Measurements from ENCODE around the gene HOMER3. TPM values are rescaled to one million over a fixed set of nuclear protein-coding genes. Genes with fewer than 3 reads are reported as not detected.
A peak's percentile ranks its signal among the peaks of the same experiment; 100 is the strongest.
"Not testable (repeated sequence)": the region's sequence is repeated elsewhere in the genome, so short reads cannot be mapped to it uniquely, and the experiment has no call there.

The HOMER3 gene
- polyA plus RNA-seq, 3 donors: 45.1 to 88.1 (median 49.4) TPM

DNA sequence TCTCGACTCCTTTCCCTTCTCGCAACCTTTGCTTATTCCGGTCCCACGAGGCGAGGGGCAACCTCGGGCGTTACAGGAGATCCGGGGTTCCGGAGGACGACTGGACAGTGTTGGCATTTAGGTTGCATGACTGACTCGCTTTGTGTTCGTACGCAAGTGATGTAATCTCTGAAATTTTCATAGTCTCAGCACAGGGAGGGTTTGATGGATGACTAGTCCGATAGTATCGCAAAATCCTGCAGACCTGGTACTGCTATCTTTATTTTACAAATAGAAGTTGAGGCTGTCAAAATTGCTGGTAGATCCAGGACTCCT is 21.2 kb downstream of the HOMER3 start:
- H3K4me1 ChIP-seq (ENCODE audit: control insufficient read depth in 1 of 2, insufficient read depth in 2 of 2, low read length in 2 of 2): peaks cover 21 to 26% of the 10 kb centered on the region in 2 donors

DNA sequence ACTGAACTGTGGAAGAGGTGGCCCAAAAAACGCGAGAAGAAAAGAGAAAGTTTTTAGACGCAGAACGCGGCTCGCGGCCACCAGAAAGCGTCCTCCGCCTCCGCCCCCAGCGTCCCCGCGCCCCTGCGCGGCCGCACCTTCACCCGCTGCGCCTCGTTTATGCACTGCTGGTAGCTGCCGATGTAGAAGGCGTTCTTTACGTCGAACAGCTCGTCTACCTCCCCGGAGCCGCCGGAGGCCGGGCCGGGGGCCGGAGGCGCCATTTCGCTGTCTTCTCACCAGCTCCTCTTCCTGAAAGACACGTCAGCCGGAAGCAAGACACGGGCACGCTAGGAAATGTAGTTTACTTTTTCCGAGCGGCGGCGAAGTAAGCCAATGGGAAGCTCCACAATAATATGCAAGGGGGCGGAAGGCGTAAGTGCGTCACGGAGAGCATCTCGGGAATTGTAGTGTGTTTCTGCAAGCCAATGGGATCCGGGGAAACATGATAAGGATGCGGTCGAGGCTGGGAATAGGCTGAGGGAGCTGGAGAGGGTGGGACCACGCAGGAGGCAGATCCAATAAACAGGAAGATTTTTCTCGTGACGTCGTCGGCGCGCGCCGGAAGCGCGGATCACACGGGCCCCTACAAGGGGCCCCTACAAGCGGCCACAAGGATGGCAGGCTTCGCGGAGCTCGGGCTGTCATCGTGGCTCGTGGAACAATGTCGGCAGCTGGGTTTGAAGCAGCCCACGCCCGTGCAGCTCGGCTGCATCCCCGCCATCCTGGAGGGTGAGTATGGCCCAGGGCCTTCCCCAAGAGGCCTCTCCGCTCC is 21.7 kb downstream of the HOMER3 start, which contains the start of the genes COPE and DDX49:
Gene COPE (minus strand): TSS at position 302 of the 814 bp plus-strand sequence. CDS start 39 bp downstream, at position 263.
Gene DDX49 (plus strand): TSS at position 630 of the 814 bp plus-strand sequence. CDS start 27 bp downstream, at position 657.
- H3K4me1 Mint-ChIP-seq: peaks cover 26% of the 10 kb centered on the region

More for the DNA sequence above, 21.2 kb downstream of the HOMER3 start:
- peak overlapping the region; percentile 90 for H3K4me2 ChIP-seq (replicated peaks; ENCODE audit: extremely low read depth, low read length, poor library complexity, severe bottlenecking)
- peaks cover 38 to 47% of the 10 kb centered on the region in 2 donors for H3K36me3 ChIP-seq (replicated peaks in 1 of 2; ENCODE audit: control insufficient read depth in 1 of 2, insufficient read depth in 2 of 2, low read length in 2 of 2)
- H3K9me3 Mint-ChIP-seq: no peaks in the 10 kb centered on the region
- H3K4me3 Mint-ChIP-seq: peak overlapping the region; percentile 92 to 94
- peak overlapping the region; percentile 86 to 98 (median 91) for H3K4me3 ChIP-seq (replicated peaks in 1 of 3; ENCODE audit: low read depth in 2 of 3, low read length in 3 of 3)
- peak in 1 of 3 donors; percentile 55 for DNase-seq
- H3K9me3 ChIP-seq (replicated peaks in 1 of 2; ENCODE audit: control insufficient read depth in 1 of 2, insufficient read depth in 1 of 2, low read length in 2 of 2): no peaks in the 10 kb centered on the region
- peaks cover 0 to 2% (median 0%) of the 10 kb centered on the region in 3 donors for H3K27me3 Mint-ChIP-seq (ENCODE audit: low read depth in 3 of 3)
- H2AFZ ChIP-seq (ENCODE audit: insufficient read depth, low read depth, low read length, poor library complexity, severe bottlenecking): peak overlapping the region; percentile 86
- peaks cover 49% of the 10 kb centered on the region for H4K20me1 ChIP-seq (ENCODE audit: insufficient read depth, low read length)
- H3K27me3 ChIP-seq (ENCODE audit: control insufficient read depth in 2 of 2, insufficient read depth in 2 of 2, low read length in 2 of 2): no peaks in the 10 kb centered on the region
- H3K27ac ChIP-seq (ENCODE audit: low read depth in 1 of 2, low read length in 2 of 2): peak overlapping the region; percentile 71 to 94
- peak overlapping the region; percentile 95 for H3K9ac ChIP-seq (ENCODE audit: insufficient read depth, low read length, poor library complexity, severe bottlenecking)
- 0% methylated on average over 5 of the region's 15 CpGs for WGBS (ENCODE audit: insufficient coverage)
- H3K4me1 Mint-ChIP-seq: peaks cover 26% of the 10 kb centered on the region
- intact Hi-C loops (cut with micrococcal nuclease): loop anchor here in 1 of 2 donors (1.0 to 5.0 kb wide), 5 partner anchors 47 to 1503 kb away; partner anchors contain the start of gene ELL
- H3K79me2 ChIP-seq (ENCODE audit: insufficient read depth, low read length): peaks cover 72% of the 10 kb centered on the region
- peaks cover 44 to 67% of the 10 kb centered on the region in 2 donors for H3K36me3 Mint-ChIP-seq
- peak overlapping the region; percentile 91 to 97 (median 95) for H3K27ac Mint-ChIP-seq
- TF ChIP-seq, protein P1, sequence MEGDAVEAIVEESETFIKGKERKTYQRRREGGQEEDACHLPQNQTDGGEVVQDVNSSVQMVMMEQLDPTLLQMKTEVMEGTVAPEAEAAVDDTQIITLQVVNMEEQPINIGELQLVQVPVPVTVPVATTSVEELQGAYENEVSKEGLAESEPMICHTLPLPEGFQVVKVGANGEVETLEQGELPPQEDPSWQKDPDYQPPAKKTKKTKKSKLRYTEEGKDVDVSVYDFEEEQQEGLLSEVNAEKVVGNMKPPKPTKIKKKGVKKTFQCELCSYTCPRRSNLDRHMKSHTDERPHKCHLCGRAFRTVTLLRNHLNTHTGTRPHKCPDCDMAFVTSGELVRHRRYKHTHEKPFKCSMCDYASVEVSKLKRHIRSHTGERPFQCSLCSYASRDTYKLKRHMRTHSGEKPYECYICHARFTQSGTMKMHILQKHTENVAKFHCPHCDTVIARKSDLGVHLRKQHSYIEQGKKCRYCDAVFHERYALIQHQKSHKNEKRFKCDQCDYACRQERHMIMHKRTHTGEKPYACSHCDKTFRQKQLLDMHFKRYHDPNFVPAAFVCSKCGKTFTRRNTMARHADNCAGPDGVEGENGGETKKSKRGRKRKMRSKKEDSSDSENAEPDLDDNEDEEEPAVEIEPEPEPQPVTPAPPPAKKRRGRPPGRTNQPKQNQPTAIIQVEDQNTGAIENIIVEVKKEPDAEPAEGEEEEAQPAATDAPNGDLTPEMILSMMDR (IDR thresholded peaks at IDR 0.05): no peak

DNA sequence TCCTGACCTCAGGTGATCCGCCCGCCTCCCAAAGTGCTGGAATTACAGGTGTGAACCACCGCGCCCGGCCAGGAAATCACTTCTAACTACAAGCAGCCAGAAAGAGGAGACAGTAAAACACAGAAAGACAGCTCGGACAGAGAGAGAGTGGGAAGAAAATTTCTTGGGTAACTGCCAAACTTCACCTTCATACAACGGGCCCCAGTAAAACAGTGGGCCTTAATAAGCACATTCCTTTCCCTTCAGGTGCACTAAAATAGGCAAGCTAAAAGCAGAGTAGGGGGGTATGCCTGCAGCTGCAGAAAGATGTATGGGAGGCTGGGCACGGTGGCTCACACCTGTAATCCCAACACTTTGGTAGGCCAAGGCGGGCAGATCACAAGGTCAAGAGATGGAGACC is 23.4 kb downstream of the HOMER3 start:
- not testable (repeated sequence) for H3K27me3 Mint-ChIP-seq (ENCODE audit: low read depth in 3 of 3); H3K4me2 ChIP-seq (replicated peaks; ENCODE audit: extremely low read depth, low read length, poor library complexity, severe bottlenecking); H3K4me3 Mint-ChIP-seq; H2AFZ ChIP-seq (ENCODE audit: insufficient read depth, low read depth, low read length, poor library complexity, severe bottlenecking); DNase-seq; H3K27ac ChIP-seq (ENCODE audit: low read depth in 1 of 2, low read length in 2 of 2); H3K9me3 ChIP-seq (replicated peaks in 1 of 2; ENCODE audit: control insufficient read depth in 1 of 2, insufficient read depth in 1 of 2, low read length in 2 of 2); H3K27me3 ChIP-seq (ENCODE audit: control insufficient read depth in 2 of 2, insufficient read depth in 2 of 2, low read length in 2 of 2); H3K9ac ChIP-seq (ENCODE audit: insufficient read depth, low read length, poor library complexity, severe bottlenecking); H3K9me3 Mint-ChIP-seq
- WGBS (ENCODE audit: insufficient coverage): 100% methylated on average over 2 of the region's 9 CpGs
- Histone ChIP-seq H3K4me1 (ENCODE audit: control insufficient read depth in 1 of 2, insufficient read depth in 2 of 2, low read length in 2 of 2) (peaks cover 21 to 26% of the 10 kb centered on the region in 2 donors), H3K4me3 (replicated peaks in 1 of 3; ENCODE audit: low read depth in 2 of 3, low read length in 3 of 3) (peak overlapping the region in 1 of 3 experiments; percentile 98), H4K20me1 (ENCODE audit: insufficient read depth, low read length) (peaks cover 54% of the 10 kb centered on the region), H3K79me2 (ENCODE audit: insufficient read depth, low read length) (peaks cover 89% of the 10 kb centered on the region), H3K36me3 (replicated peaks in 1 of 2; ENCODE audit: control insufficient read depth in 1 of 2, insufficient read depth in 2 of 2, low read length in 2 of 2) (peaks cover 37 to 47% of the 10 kb centered on the region in 2 donors)
- Mint-ChIP-seq H3K4me1 (peaks cover 26% of the 10 kb centered on the region), H3K36me3 (peaks cover 32 to 66% of the 10 kb centered on the region in 2 donors), H3K27ac (peak overlapping the region in 6 of 7 donors; percentile 55 to 96 (median 73))
- intact Hi-C loops (cut with micrococcal nuclease): loop anchor here in 1 of 2 donors (1.0 to 5.0 kb wide), 3 partner anchors 70 to 1500 kb away; partner anchors contain the start of gene ELL

More for the DNA sequence above, 21.7 kb downstream of the HOMER3 start, which contains the start of the genes COPE and DDX49:
- H3K79me2 ChIP-seq (ENCODE audit: insufficient read depth, low read length): peaks cover 73% of the 10 kb centered on the region
- H3K4me1 ChIP-seq (ENCODE audit: control insufficient read depth in 1 of 2, insufficient read depth in 2 of 2, low read length in 2 of 2): peaks cover 21 to 26% of the 10 kb centered on the region in 2 donors
- H3K27me3 Mint-ChIP-seq (ENCODE audit: low read depth in 3 of 3): peaks cover 0 to 2% (median 0%) of the 10 kb centered on the region in 3 donors
- H3K36me3 Mint-ChIP-seq: peaks cover 38 to 67% of the 10 kb centered on the region in 2 donors
- H4K20me1 ChIP-seq (ENCODE audit: insufficient read depth, low read length): peaks cover 49% of the 10 kb centered on the region
- H3K27ac ChIP-seq (ENCODE audit: low read depth in 1 of 2, low read length in 2 of 2): peak within 1 kb of the TSS; percentile 71 to 94
- peak within 1 kb of the TSS; percentile 86 to 98 (median 91) for H3K4me3 ChIP-seq (replicated peaks in 1 of 3; ENCODE audit: low read depth in 2 of 3, low read length in 3 of 3)
- peak; percentile 99 to 100 (median 100) for DNase-seq
- peak within 1 kb of the TSS; percentile 92 to 94 for H3K4me3 Mint-ChIP-seq
- peaks cover 36 to 47% of the 10 kb centered on the region in 2 donors for H3K36me3 ChIP-seq (replicated peaks in 1 of 2; ENCODE audit: control insufficient read depth in 1 of 2, insufficient read depth in 2 of 2, low read length in 2 of 2)
- intact Hi-C loops (cut with micrococcal nuclease): loop anchor here in 1 of 2 donors (1.0 to 5.0 kb wide), 5 partner anchors 48 to 1502 kb away; partner anchors contain the start of gene ELL
- WGBS (ENCODE audit: insufficient coverage): 0% methylated on average over 71 of the region's 72 CpGs
- TF ChIP-seq, protein P1 (IDR thresholded peaks at IDR 0.05): no peak
- no peaks in the 10 kb centered on the region for H3K9me3 ChIP-seq (replicated peaks in 1 of 2; ENCODE audit: control insufficient read depth in 1 of 2, insufficient read depth in 1 of 2, low read length in 2 of 2)
- H3K27ac Mint-ChIP-seq: peak within 1 kb of the TSS; percentile 93 to 97 (median 95)
- H3K27me3 ChIP-seq (ENCODE audit: control insufficient read depth in 2 of 2, insufficient read depth in 2 of 2, low read length in 2 of 2): no peaks in the 10 kb centered on the region
- H3K9me3 Mint-ChIP-seq: no peaks in the 10 kb centered on the region
- H3K9ac ChIP-seq (ENCODE audit: insufficient read depth, low read length, poor library complexity, severe bottlenecking): peak within 1 kb of the TSS; percentile 95
- peak within 1 kb of the TSS; percentile 86 for H2AFZ ChIP-seq (ENCODE audit: insufficient read depth, low read depth, low read length, poor library complexity, severe bottlenecking)
- H3K4me2 ChIP-seq (replicated peaks; ENCODE audit: extremely low read depth, low read length, poor library complexity, severe bottlenecking): peak within 1 kb of the TSS; percentile 90
